HuH-7 (cell line): ENCODE results near the gene PLEKHJ1.

Experiments used
- DNase-seq: peaks from one replicate; pipeline ENCODE4 v3.0.0; 2011; ENCODE audit warnings: low spot score

The PLEKHJ1 gene

DNA sequence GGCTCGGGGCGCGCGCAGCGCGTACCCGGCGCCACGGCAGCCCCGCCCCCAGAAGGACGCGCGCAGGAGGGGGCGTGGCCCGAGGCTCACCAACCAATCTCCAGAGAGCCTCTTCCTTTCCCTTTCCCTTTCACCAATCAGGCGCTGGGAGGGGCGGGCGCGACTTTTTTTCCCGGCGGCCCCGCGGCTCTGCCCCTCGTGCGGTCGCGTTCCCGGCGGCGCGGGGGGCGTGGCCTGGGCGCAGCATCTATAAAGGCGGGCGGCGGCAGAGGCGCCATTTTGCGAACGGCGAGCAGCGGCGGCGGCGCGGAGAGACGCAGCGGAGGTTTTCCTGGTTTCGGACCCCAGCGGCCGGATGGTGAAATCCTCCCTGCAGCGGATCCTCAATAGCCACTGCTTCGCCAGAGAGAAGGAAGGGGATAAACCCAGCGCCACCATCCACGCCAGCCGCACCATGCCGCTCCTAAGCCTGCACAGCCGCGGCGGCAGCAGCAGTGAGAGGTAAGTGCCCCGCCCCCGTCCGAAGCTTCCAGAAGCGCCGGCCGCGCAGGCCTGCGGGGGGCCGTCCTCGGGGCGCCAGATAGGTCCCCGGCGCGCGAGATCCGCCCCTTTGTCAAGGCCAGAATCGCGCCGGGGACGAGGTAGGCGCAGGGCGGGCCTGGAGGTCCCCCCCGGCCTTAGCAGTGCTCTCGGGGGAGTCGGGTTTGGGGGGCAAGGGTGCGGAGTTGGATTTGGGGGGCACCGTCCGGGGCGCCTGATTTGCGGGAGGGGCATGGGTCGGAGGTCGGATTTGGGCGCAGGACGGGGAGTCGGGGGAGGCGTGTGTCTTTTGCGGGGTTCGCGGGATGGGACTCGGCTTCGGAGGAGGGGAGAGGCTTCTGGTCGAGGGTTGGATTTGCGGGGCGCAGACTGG, 33.4 kb upstream of the PLEKHJ1 start:
- peak; percentile 98 for DNase-seq

DNA sequence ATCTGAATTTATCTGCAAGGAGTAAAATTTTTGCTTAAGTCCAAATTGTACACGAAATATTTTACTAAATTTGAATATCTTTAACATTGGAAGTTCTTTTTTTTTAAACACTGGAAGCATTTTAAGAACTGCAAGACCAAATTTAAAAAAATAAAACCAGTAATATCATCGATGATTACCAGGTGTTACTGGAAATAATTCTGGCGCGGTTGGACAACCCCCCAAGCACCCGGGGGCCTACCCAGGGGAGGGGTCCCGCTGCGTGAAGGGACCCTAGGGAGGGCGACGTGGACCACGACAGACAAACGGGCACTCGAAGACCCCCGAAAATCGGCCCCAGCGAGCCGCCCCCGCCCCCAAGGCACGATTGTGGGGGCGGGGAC, 32.7 kb upstream of the PLEKHJ1 start:
- DNase-seq: no peak

DNA sequence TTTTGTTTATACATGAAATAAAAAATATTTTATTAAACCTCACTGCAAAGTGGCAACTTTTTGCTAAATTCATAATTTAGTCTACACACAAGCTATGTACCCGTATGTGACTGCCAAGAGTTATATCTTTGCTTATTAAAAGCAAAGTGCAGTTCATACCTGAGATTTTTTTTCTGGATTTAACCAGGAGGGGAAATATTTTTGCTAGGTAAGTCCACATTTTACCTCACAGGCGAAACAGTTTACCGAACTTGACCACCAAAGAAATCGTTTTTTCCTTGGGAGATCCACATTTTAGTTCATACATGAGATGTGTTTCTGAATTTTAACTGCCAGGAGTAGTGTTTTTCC, 32.3 kb upstream of the PLEKHJ1 start:
- DNase-seq: no peak

DNA sequence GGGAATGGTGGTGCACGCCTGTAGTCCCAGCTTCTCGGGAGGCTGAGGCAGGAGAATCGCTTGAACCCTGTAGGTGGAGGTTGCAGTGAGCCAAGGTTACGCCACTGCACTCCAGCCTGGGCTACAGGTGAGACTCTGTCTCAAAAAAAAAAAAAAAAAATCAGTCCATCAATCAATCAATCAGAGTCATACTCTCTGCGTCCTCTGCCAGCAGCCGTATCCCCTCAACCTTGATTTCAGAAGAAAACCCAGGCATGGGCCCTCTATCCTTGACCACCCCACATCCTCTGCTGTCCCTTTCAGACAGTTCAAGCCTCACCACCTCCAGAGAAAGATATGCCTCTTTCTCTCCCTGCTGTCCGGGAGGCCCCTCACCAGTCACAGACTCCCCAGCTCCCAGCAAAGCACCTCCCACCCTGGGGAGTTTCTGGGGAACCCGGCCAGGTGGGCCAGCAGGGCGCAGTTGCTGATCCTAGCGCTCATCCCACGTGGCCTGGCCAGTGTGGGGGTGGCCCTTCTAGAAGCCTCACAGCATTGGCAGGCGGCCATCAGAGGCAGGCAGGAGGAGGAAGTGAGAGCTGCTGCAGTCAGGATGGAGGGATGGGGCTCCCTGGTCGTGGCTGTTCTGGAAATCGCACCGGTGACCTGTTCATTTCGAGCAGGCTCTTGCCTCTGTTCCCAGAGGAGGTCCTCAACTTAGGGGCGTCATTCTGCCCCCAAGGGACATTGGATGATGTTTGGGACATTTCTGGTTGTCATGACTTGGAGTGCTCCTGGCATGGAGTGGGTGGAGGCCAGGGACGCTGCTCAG, 30.3 kb upstream of the PLEKHJ1 start:
- no peak for DNase-seq

DNA sequence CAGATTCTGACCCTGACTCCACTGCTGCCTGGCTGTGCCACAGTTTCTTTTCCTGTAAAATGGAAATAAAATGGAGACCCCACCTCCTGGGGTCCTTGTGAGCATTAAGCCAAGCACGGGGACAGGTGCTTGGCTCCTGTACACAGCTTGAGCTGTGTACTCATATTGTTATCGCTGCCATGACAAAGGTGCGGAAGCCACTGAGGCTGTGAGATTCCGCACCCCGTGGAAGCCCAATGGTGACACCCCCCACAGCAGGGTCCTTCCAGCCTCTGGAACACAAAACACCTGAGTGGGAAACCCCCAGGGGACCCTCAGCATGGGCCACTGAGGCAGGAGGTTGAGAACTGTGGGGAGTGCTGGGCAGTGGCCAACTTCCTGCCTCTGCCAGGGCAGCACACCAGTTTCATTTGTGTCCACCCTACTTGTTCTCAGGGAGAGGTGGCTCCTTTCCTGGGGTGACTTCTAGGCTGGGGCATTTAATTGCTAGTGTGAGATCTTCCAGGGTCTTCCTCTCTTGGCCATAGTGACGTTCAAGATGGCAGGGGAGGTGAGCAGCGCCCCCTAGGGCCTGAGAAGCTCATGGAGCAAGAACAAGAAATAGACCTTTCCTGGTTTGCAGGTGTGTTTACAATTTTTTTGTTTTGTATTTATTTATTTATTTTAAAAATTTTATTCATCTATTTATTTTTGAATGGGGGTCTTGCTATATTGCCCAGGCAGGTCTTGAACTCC, 25.5 kb upstream of the PLEKHJ1 start:
- DNase-seq: no peak

DNA sequence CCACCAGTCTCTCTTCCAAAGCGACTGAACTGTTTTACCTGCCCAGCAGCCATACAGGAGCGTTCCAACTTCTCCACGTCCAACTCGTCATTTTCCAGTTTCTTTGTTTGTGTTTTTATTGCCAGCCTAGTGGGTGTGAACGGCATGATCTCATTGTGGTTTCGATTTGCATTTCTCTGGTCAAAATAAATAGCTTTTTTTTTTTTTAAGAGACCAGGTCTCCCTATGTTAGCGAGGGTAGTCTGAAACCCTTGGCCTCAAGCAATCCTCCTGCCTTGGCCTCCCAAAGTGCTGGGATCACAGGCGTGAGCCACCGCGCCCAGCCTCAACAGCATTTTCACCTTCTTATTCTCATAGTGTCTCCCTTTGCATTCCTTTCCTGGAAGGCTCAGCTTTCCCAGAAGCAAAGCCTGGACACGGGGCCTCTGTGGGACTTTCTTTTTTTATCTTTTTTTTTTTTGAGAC, 24.2 kb upstream of the PLEKHJ1 start:
- no peak for DNase-seq

DNA sequence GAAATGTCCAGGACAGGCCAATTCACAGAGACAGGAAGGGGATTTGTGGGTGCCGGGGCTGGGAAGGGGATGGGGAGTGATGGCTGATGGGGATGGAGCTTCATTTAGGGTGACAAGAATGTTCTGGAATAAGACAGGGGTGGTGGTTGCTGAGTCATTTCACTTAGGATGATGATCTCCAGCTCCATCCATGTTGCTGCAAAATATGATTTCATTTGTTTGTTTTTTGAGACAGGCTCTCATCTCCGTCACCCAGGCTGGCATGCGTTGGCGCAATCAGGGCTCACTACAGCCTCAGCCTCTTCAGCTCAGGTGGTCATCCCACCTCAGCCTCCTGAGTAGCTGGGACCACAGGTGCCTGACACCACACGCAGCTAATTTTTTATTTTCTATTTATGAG, 23.2 kb upstream of the PLEKHJ1 start:
- no peak for DNase-seq

DNA sequence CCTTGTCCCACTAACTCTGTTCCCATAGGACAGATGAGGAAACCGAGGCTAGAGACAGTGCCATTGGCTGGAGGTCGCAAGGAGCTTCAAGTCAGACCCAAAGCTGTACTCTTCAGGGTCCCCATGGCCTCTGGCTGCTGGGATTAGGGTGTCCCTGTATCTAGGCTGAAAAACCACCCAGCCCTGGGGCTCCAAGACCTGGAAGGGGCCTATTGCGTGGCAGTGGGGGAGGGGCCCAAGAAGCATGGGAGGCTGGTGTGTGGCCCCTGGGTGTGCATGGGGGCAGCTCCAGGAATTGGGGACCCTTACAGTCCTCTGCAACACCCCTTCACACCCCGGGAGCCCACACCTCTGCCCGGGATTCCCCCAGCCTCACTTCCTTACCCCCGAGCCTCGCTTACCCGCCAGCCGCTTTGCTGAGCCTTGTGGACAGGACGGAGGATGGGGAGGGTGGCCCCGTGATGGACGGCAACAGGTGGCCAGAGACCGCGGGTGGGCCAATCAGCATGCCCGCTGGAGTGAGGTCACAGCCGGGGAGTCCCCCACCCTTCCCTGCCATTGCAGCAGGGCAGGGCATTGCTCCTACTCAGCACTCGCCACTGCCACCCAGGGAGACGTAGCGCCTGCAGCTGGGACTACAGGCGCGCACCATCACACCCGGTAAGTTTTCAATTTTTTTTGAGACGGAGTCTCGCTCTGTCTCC, 20.0 kb upstream of the PLEKHJ1 start, which contains the start of gene JSRP1:
Gene JSRP1 (minus strand): TSS at position 436 of the 704 bp plus-strand sequence. CDS start 1,103 bp downstream, outside the sequence.
- DNase-seq: no peak

DNA sequence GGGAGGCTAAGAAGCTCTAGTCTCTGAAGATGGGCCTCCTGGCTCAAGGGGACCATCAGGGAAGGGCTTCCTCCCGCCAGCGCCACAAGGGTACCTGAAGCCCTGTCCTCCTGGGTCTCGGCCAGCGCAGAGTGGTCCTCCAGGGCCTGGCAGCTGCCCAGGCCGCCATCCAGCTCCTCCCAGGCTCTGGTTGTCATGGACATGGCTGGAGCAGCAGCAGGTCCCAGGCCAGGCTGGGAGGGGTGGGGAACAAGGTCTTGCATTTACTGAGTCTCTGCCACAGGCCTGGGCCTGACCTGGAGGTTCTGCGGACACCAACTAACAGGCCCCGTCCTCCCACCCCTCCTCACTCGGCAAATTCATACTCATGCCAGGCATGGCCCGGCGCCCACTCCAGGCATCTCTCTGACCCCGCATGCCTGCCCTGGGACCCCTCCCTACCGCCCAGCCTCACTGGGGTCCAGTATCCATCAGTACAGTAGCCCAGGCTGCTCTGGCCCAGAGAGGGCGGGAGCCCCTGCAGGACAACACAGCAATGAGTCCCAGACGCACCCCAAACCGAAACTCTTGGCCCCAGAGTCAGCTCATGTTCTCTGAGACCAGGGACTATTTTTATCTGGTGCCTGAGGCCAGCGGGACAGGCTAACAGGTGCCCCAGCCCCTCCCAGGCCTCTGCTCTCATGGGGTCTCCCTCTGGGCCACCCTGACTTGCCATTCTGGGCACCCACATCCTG, 19.1 kb upstream of the PLEKHJ1 start:
- DNase-seq: no peak

DNA sequence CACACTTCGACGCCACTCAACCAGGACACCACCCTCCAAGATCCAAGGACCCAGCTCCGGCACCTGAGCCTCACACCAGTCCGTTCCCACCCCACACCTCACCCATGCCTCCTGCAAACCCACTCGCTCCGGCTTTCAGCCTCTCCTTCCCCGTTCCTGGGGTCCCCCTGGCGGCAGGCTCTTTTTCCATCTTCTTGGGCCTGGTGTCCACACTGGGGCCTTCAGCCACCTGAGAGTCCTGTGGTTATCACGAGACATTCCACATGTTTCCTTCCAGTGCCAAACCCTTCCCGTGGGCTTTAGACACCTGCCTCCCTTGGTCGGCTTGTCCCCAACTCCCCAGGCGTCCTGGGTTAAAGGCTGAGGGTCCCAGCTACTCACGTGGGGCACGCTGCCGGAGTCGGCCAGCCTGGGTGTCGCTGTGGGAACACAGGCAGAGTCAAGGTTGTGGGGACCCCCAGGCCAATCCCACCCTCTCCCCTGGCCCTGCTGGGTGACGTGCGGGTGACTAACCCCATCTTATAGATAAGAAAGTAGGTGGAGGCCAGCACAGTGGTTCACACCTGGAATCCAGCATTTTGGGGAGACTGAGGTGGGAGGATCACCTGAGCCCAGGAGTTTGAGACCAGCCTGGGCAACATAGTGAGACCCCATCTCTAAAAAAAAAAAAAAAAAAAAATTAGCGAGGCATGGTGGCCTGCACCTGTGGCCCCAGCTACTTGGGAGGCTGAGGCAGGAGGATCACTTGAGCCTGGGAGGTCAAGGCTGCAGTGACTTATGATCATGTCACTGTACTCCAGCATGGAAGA, 18.1 kb upstream of the PLEKHJ1 start:
- DNase-seq: peak; percentile 91

DNA sequence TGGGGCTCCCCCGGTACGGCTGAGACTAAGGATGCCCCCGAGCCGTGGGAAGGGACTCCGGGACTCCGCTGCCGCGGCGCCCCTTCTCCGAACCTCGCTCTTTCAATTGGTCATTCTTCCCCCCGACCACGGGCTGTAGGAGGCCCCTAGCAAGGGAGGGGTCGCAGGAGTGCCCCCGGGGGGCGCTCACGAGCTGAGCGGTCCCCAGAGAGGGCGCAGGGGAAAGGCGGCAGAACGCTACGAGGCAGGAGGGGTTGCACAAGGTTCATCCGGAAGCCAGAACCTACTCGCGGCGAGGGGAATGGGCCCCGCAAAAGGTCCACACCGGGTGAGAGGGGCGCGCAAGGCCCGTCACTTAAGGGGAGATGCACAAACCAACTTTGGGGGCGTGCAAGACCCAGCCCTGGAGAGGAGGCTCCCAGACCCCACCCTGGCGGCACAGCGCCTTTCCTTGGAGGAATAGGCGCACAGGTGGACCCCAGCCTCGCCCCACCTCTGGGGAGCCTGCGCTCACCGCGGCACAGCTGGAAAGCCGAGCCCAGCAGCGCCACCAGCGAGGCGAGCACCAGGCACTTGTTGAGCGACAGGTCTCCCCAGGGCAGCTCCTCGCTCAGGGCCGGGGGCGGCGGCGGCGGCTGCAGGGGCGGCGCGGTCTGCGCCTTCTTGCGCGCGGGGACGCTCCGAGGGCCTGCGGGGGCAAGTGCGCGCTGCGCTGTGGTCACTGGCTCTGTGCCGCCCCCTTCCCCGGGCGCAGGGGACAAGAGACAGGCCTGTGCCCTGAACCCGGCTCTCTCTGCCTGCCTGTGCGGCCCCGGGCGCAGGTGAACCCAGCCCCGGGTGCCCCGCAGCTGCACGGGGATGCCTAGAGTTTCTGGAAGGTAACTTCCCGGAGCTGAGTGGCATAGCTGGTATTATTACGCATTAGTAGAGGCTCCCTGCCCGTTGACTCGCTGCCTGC, 17.3 kb upstream of the PLEKHJ1 start:
- peak; percentile 70 for DNase-seq

DNA sequence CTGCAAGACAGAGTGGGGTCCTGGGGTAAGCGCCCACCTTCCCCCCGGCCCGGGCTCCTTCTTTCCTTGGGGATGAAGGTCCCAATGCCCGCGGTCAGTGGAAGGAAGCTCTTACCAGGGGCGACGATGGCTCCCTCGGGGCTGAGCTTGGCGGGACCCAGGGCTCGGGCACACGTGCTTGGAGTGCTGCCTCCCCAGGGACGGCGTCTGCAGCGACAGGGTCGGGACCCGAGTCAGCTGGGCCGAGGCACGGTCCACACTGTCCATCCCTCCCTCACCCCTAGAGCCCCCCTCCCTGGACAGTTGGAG, 16.6 kb upstream of the PLEKHJ1 start:
- no peak for DNase-seq

DNA sequence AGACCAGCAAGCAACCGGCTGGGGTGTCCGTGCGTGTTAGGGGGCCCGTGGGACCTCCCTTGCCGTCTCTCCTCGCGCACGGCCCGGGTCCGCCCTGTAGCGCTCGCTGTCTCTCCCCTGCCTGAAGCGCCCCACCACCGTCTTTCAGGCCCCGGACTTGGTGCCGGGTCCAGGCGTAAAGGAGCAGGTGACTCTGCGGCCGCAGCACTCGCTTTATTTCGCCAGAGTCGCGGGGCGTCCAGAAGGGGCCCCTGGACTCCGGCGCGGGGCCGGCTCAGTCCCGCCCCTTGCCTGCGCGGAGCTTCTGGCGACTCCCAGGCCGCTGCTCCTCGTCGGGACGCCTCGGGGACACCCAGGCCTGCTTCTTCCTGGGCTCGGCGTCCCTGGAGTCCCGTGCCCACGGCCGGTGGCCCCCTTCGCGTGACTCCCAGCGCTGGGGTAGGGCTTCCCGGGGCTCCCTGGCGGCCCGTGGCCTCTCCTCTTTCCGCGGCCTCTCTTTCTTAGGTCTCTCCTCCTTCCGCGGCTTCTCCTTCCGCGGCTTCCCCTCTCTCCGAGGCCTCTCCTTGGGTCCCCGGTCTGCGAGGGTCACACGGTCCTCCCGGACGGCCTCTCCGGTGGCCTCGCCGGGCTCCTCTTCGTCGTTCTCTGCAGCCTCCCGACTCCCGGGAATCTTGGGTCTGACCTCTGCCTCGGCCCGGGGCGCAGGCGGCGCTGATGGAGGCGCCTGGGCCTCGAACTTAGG, 16.1 kb upstream of the PLEKHJ1 start:
- no peak for DNase-seq

DNA sequence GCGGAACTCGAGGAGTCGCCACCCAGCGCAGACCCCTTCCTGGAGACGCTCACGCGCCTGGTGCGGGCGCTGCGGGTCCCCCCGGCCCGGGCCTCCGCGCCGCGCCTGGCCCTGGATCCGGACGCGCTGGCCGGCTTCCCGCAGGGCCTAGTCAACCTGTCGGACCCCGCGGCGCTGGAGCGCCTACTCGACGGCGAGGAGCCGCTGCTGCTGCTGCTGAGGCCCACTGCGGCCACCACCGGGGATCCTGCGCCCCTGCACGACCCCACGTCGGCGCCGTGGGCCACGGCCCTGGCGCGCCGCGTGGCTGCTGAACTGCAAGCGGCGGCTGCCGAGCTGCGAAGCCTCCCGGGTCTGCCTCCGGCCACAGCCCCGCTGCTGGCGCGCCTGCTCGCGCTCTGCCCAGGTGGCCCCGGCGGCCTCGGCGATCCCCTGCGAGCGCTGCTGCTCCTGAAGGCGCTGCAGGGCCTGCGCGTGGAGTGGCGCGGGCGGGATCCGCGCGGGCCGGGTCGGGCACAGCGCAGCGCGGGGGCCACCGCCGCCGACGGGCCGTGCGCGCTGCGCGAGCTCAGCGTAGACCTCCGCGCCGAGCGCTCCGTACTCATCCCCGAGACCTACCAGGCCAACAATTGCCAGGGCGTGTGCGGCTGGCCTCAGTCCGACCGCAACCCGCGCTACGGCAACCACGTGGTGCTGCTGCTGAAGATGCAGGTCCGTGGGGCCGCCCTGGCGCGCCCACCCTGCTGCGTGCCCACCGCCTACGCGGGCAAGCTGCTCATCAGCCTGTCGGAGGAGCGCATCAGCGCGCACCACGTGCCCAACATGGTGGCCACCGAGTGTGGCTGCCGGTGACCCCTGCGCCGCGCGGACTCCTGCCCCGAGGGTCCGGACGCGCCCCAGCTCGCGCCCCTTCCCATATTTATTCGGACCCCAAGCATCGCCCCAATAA, 15.3 kb upstream of the PLEKHJ1 start:
- no peak for DNase-seq

DNA sequence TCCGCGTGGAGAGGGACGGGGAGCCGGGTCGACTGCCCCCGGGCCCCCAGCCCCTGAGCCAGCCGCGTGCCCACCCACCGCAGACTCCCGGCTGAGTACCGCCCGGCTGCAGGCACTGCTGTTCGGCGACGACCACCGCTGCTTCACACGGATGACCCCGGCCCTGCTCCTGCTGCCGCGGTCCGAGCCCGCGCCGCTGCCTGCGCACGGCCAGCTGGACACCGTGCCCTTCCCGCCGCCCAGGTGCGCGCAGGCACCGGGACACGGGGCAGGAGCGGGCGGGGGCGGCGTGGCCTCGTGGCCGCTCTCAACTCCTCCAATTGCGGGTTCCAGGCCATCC, 14.6 kb upstream of the PLEKHJ1 start:
- DNase-seq: no peak

DNA sequence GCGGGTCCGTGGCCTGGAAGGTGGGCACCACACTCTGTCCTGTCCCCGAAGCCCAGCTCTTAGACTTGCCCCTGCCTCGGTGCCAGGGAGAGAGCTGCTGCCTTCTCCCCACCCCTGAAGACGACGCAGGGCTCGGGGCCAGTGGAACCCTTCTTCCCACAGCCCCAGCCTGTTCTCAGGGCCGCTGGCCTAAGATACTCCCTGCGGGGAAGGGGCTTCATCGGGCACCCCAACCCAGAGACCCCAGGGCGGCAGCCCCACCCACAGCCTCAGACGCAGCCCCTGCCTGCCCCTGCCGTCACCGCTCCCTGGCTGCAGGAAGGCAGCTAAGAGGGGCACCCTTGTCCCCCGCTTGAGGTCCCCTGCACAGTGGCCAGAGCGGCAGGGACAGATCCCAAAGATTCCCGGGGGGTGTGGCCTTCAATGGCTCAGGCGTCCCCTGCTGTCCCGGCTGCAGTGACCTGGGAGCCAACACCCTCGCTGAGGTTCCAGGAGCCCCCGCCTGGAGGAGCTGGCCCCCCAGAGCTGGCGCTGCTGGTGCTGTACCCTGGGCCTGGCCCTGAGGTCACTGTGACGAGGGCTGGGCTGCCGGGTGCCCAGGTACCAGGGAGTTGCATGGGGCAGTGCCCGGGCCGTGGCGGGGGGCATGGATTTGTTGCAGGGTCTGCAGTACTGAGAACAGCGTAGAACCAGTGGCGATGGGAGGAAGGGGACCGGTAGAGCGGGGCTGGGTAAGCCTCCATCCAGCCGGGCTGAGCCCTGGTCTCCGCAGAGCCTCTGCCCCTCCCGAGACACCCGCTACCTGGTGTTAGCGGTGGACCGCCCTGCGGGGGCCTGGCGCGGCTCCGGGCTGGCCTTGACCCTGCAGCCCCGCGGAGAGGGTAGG, 14.0 kb upstream of the PLEKHJ1 start:
- no peak for DNase-seq
